LNCaP clone FGC (cell line): ENCODE measurements around the gene IL17A.

ENCODE experiments used
- DNase-seq: peaks from one replicate; pipeline ENCODE4 v3.0.0-alpha.2; 2011; ENCODE audit warnings: low read depth
- H3K4me3 ChIP-seq: 2 replicates; pipeline ENCODE4 v1.5.1; 2011; ENCODE audit warnings: mild to moderate bottlenecking, low read depth, low read length, control low read depth
- TF ChIP-seq, protein P1 (sequence below): IDR thresholded peaks from 2 replicates; pipeline ENCODE4 v1.5.1; 2012; ENCODE audit warnings: mild to moderate bottlenecking; ENCODE audit not compliant: control insufficient read depth, insufficient read depth; ENCODE audit errors: extremely low read depth

Gene IL17A

GRCh38 chr6:52201046-52201445, 14.9 kb downstream of the IL17A start:
- H3K4me3 ChIP-seq: no peak overlapping the region
- TF ChIP-seq, protein P1, sequence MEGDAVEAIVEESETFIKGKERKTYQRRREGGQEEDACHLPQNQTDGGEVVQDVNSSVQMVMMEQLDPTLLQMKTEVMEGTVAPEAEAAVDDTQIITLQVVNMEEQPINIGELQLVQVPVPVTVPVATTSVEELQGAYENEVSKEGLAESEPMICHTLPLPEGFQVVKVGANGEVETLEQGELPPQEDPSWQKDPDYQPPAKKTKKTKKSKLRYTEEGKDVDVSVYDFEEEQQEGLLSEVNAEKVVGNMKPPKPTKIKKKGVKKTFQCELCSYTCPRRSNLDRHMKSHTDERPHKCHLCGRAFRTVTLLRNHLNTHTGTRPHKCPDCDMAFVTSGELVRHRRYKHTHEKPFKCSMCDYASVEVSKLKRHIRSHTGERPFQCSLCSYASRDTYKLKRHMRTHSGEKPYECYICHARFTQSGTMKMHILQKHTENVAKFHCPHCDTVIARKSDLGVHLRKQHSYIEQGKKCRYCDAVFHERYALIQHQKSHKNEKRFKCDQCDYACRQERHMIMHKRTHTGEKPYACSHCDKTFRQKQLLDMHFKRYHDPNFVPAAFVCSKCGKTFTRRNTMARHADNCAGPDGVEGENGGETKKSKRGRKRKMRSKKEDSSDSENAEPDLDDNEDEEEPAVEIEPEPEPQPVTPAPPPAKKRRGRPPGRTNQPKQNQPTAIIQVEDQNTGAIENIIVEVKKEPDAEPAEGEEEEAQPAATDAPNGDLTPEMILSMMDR: no peak
- DNase-seq: no peak

DNA sequence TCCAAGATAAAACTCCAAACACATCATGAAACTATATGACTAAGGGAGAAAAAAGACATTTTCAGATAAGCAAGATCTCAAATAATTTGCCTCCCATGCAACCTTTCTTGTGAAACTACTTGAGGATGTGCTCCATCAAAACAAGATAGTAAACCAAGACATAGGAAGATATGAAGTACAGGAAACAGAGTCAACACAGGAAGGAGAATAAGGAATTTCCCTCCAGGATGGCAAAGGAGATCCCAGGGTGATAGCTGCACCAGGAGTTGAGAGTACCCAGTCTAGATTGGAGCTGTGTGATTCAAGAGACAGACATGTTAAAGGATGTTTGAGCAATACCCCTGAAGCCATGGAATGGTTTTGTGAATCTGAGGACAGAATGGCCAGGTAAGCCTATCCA, 15.3 kb downstream of the IL17A start:
- TF ChIP-seq, protein P1: no peak
- H3K4me3 ChIP-seq: no peak overlapping the region
- DNase-seq: no peak

GRCh38 chr6:52207066-52207465, 20.9 kb downstream of the IL17A start:
- DNase-seq: no peak
- TF ChIP-seq, protein P1: no peak
- H3K4me3 ChIP-seq: no peak overlapping the region

DNA sequence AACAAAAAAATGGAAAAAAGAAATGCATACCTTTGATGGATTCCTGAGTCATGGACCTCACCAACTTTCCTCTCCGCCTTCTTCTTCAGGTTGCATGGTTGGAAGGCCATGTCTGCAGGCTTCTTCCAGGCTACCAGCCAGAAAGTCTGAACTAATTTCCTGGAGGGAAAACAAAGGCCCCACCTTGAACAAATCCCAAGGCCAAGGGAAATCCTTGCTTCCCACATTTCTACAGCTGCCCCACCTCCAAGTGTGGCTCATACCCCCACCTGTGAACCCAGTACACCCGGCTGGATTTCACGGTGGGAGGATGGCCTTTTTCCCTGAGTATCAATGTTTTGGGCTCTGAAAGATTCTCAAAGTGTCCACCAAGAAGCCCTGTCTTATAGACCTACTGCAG, 22.4 kb downstream of the IL17A start:
- TF ChIP-seq, protein P1: no peak

DNA sequence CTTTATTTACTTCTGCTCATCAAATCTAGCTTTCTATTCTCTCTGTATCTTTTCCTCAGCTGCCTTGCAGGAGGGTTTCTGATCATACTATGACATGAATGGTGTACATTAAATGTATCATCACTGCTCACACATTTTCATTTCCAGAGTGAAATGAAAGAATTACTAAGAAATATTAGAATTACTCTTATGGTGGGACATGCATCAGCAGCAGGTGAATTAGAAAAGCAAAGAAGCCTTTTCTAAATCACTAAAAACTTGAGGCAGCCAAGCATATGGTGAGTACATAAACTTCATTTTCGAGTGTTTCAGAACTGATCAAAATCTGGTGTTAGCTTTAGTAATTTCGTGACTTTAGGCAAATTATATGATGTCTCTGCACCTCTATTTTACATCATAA, 23.6 kb downstream of the IL17A start:
- no peak overlapping the region for H3K4me3 ChIP-seq
- TF ChIP-seq, protein P1: no peak
- no peak for DNase-seq

More for the DNA sequence above, 22.4 kb downstream of the IL17A start:
- DNase-seq: no peak
- no peak overlapping the region for H3K4me3 ChIP-seq

DNA sequence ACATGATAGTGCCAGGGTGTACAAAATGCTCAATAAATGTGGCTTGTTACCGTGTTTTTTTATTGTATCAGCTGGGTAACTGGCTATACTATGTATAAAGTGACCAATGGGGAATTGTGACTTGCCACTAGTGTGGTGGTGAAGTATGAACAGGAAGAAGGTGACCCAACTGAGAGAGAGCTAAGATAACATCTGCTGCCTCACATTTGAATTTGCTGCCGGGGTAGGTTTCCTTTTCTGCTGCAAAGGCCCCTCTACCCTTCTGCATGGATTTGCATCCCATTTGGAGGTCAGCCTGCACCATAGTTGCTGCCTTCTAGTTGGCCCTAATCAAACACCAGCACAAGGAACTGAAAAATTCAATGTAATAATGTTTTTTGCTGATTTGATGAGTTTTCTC, 24.1 kb downstream of the IL17A start:
- DNase-seq: no peak
- TF ChIP-seq, protein P1: no peak
- H3K4me3 ChIP-seq: no peak overlapping the region

- H3K4me3 ChIP-seq: no peak overlapping the region
- DNase-seq: no peak
- TF ChIP-seq, protein P1: no peak
These were observed 27.0 kb downstream of the IL17A start for GRCh38 chr6:52213127-52213526.
